Natural killer cell (primary cell): ENCODE measurements around the gene ARHGAP42. TPM values are rescaled to one million over a fixed set of nuclear protein-coding genes. Genes with fewer than 3 reads are reported as not detected.

Source experiments
- ATAC-seq, 3 donors: fragments of 150-1000 bp in 2 of 3; fragments of 200-7000 bp in 1 of 3; cut with Tn5 transposase; 1 replicate in 1 of 3; 2 replicates in 2 of 3; pipeline ENCODE4 v1.10.0; 2021; ENCODE audit warnings: mild to moderate bottlenecking in 2 of 3, moderate library complexity in 2 of 3
- DNase-seq, 2 donors: peaks; one replicate each; pipeline versions ENCODE4 v3.0.0 to v3.0.0-alpha.2; 2013 to 2021; ENCODE audit warnings: mixed read lengths in 1 of 2
- H3K27ac ChIP-seq: one replicate; pipeline ENCODE4 v1.5.1; 2013; ENCODE audit warnings: mild to moderate bottlenecking, low read length
- H3K27me3 ChIP-seq: one replicate; pipeline ENCODE4 v1.6.1; 2013; ENCODE audit warnings: low read length; ENCODE audit not compliant: control insufficient read depth, insufficient read depth
- H3K36me3 ChIP-seq: one replicate; pipeline ENCODE4 v1.6.1; 2013; ENCODE audit warnings: low read length; ENCODE audit not compliant: control insufficient read depth, insufficient read depth
- H3K4me1 ChIP-seq: one replicate; pipeline ENCODE4 v1.6.1; 2013; ENCODE audit warnings: low read length; ENCODE audit not compliant: control insufficient read depth, insufficient read depth
- H3K4me3 ChIP-seq: one replicate; pipeline ENCODE4 v1.5.1; 2013; ENCODE audit warnings: low read length
- H3K9me3 ChIP-seq: one replicate; pipeline ENCODE4 v1.6.1; 2013; ENCODE audit warnings: low read length; ENCODE audit not compliant: control insufficient read depth, insufficient read depth
- H3K27ac Mint-ChIP-seq, 2 donors: one replicate each; pipeline ENCODE4 v1.8.0; 2022; ENCODE audit warnings: mild to moderate bottlenecking in 2 of 2, mixed read lengths in 2 of 2, moderate library complexity in 1 of 2
- H3K27me3 Mint-ChIP-seq, 2 donors: one replicate each; pipeline ENCODE4 v1.8.0; 2022; ENCODE audit warnings: low read depth in 2 of 2, mixed read lengths in 2 of 2
- H3K36me3 Mint-ChIP-seq: one replicate; pipeline ENCODE4 v1.8.0; 2022; ENCODE audit warnings: mixed read lengths
- H3K4me1 Mint-ChIP-seq, 2 donors: one replicate each; pipeline ENCODE4 v1.8.0; 2022; ENCODE audit warnings: mixed read lengths in 2 of 2
- H3K4me3 Mint-ChIP-seq: one replicate; pipeline ENCODE4 v1.8.0; 2022; ENCODE audit warnings: mild to moderate bottlenecking, moderate library complexity, mixed read lengths
- H3K9me3 Mint-ChIP-seq, 2 donors: one replicate each; pipeline ENCODE4 v1.8.0; 2022; ENCODE audit warnings: mixed read lengths in 2 of 2
- CTCF ChIP-seq: fragments of 200-600 bp; IDR thresholded peaks from one replicate; pipeline ENCODE4 v1.8.0; 2022; ENCODE audit warnings: antibody characterized with exemption
- WGBS: methylation state at CpG from one replicate; pipeline ENCODE4 v1.1.7; 2013; ENCODE audit warnings: missing lambda C conversion rate; ENCODE audit not compliant: insufficient coverage; 5-methylcytosine and 5-hydroxymethylcytosine counted together
- intact Hi-C: fragments of 100-400 bp; cut with micrococcal nuclease; formaldehyde crosslinking; loops from one replicate; pipeline ENCODE4 v1.14.2; 2022
- total RNA-seq, 4 donors: library from RNA; stranded (reverse); fragments of 120-200 nt in 1 of 4; gene quantifications; one replicate each; pipeline versions ENCODE4 v1.2.3 to v1.2.4, GENCODE V29; 2013 to 2022

ARHGAP42 gene
- total RNA-seq, 3 donors from 2014 or later (not counting 1 experiment from before 2014, with no cell fraction given) = 6.0 to 7.6 (median 6.4) TPM

- no peak for ATAC-seq
These were observed 98.3 kb downstream of the ARHGAP42 start for GRCh38 chr11:100785148-100785983.

GRCh38 chr11:100788561-100789295, 101.6 kb downstream of the ARHGAP42 start:
- Histone ChIP-seq H3K27ac (no peak overlapping the region), H3K4me3 (no peak overlapping the region), H3K36me3 (no peaks in the 10 kb centered on the region), H3K27me3 (no peaks in the 10 kb centered on the region), H3K9me3 (no peaks in the 10 kb centered on the region), H3K4me1 (no peaks in the 10 kb centered on the region)
- Mint-ChIP-seq H3K36me3 (no peaks in the 10 kb centered on the region), H3K9me3 (no peaks in the 10 kb centered on the region), H3K4me1 (peaks cover 0 to 6% of the 10 kb centered on the region in 2 donors), H3K4me3 (no peak overlapping the region), H3K27me3 (no peaks in the 10 kb centered on the region), H3K27ac (no peak overlapping the region)
- no peak for TF ChIP-seq CTCF
- ATAC-seq (no peak), DNase-seq (no peak)
- 100% methylated on average over 1 of the region's 1 CpG for WGBS
- intact Hi-C loops = no loop called here

More at GRCh38 chr11:100785148-100785983, 98.3 kb downstream of the ARHGAP42 start:
- Mint-ChIP-seq H3K9me3 (no peaks in the 10 kb centered on the region), H3K27ac (no peak overlapping the region), H3K4me3 (no peak overlapping the region), H3K36me3 (no peaks in the 10 kb centered on the region), H3K27me3 (no peaks in the 10 kb centered on the region), H3K4me1 (peaks cover 5 to 6% of the 10 kb centered on the region in 2 donors)
- no peak for DNase-seq
- H3K36me3 ChIP-seq = no peaks in the 10 kb centered on the region
- no peaks in the 10 kb centered on the region for H3K27me3 ChIP-seq
- WGBS = 83% methylated on average over 5 of the region's 5 CpGs
- H3K4me3 ChIP-seq = no peak overlapping the region
- H3K27ac ChIP-seq = no peak overlapping the region
- no peak for TF ChIP-seq CTCF
- no peaks in the 10 kb centered on the region for H3K9me3 ChIP-seq
- intact Hi-C loops = no loop called here
- no peaks in the 10 kb centered on the region for H3K4me1 ChIP-seq

- intact Hi-C loops = no loop called here
- no peak for TF ChIP-seq CTCF
- H3K4me1 ChIP-seq = no peaks in the 10 kb centered on the region
- H3K36me3 ChIP-seq = no peaks in the 10 kb centered on the region
- no peaks in the 10 kb centered on the region for H3K27me3 Mint-ChIP-seq
- H3K9me3 ChIP-seq = no peaks in the 10 kb centered on the region
- WGBS = 80% methylated on average over 6 of the region's 6 CpGs
- H3K9me3 Mint-ChIP-seq = no peaks in the 10 kb centered on the region
- no peaks in the 10 kb centered on the region for H3K36me3 Mint-ChIP-seq
- no peak overlapping the region for H3K4me3 ChIP-seq
- no peak overlapping the region for H3K27ac ChIP-seq
- no peak overlapping the region for H3K4me3 Mint-ChIP-seq
- no peak for DNase-seq
- ATAC-seq = no peak
- H3K4me1 Mint-ChIP-seq = peaks cover 0 to 6% of the 10 kb centered on the region in 2 donors
- H3K27me3 ChIP-seq = no peaks in the 10 kb centered on the region
- no peak overlapping the region for H3K27ac Mint-ChIP-seq
These were observed 102.4 kb downstream of the ARHGAP42 start for GRCh38 chr11:100789500-100789899.
